ENCODE measurements around the gene F8A2. TPM values are rescaled to one million over a fixed set of nuclear protein-coding genes. Genes with fewer than 3 reads are reported as not detected.
"Not testable (repeated sequence)": the region's sequence is repeated elsewhere in the genome, so short reads cannot be mapped to it uniquely, and the experiment has no call there.

Gene F8A2
- total RNA-seq, 1 experiment from 2014 or later = not detected

- not testable (repeated sequence) for H2BK12ac ChIP-seq (ENCODE audit: insufficient read length, low read depth, low read length); H3K4me1 Mint-ChIP-seq; H3K23me2 ChIP-seq (ENCODE audit: insufficient read length, low read depth, low read length, poor library complexity, severe bottlenecking); H3K9me3 ChIP-seq (ENCODE audit: control insufficient read depth, low read depth, low read length); H3K27me3 Mint-ChIP-seq (ENCODE audit: low read depth); H3K36me3 Mint-ChIP-seq (ENCODE audit: insufficient read depth in 1 of 3, low read depth in 3 of 3); H3K56ac ChIP-seq (ENCODE audit: insufficient read length, low read depth, low read length); H3K14ac ChIP-seq (ENCODE audit: insufficient read depth, low read length); H4K91ac ChIP-seq (ENCODE audit: insufficient read length, low read depth, low read length); H3K27me3 ChIP-seq (ENCODE audit: insufficient read depth, low read length); H3K27ac Mint-ChIP-seq; H4K20me1 ChIP-seq (ENCODE audit: control insufficient read depth, insufficient read depth, insufficient read length); H2BK5ac ChIP-seq (ENCODE audit: insufficient read length, low read length); H2AK5ac ChIP-seq (ENCODE audit: insufficient read length, low read length); H2BK15ac ChIP-seq (ENCODE audit: low read depth, low read length); H3K4me2 ChIP-seq (ENCODE audit: insufficient read depth, insufficient read length, low read length); DNase-seq; H3K18ac ChIP-seq (ENCODE audit: insufficient read length, low read depth, low read length); H2AFZ ChIP-seq (ENCODE audit: low read length); H3K4me1 ChIP-seq (ENCODE audit: insufficient read depth, low read length); H3K27ac ChIP-seq (ENCODE audit: insufficient read length, low read depth, low read length); H3K9me3 Mint-ChIP-seq; H3T11ph ChIP-seq (ENCODE audit: low read length); H3K4me3 Mint-ChIP-seq; H3K79me2 ChIP-seq (ENCODE audit: insufficient read depth, low read length); H3K23ac ChIP-seq (ENCODE audit: insufficient read length, low read depth, low read length); H3K79me1 ChIP-seq (ENCODE audit: insufficient read depth, low read depth, low read length, poor library complexity, severe bottlenecking); H2BK20ac ChIP-seq (ENCODE audit: low read depth, low read length, poor library complexity, severe bottlenecking); H2BK120ac ChIP-seq (ENCODE audit: low read depth, low read length, poor library complexity, severe bottlenecking); H3K4ac ChIP-seq (ENCODE audit: low read depth, low read length); H4K5ac ChIP-seq (ENCODE audit: insufficient read length, low read depth, low read length); H3K9ac ChIP-seq (ENCODE audit: extremely low read depth, insufficient read length, low read length); H4K8ac ChIP-seq (replicated peaks; ENCODE audit: insufficient read length, low read depth, low read length)
- no CpG with 5 or more reads among the region's 7 CpGs for WGBS (ENCODE audit: extremely low coverage, insufficient read length, low lambda C conversion rate)
Observed at GRCh38 chrX:155379802-155380201, 2.1 kb upstream of the F8A2 start.

- H3K27me3 ChIP-seq (ENCODE audit: insufficient read depth, low read length); H3K79me2 ChIP-seq (ENCODE audit: insufficient read depth, low read length); H3K4me3 Mint-ChIP-seq; H2AFZ ChIP-seq (ENCODE audit: low read length); H2BK5ac ChIP-seq (ENCODE audit: insufficient read length, low read length); H4K20me1 ChIP-seq (ENCODE audit: control insufficient read depth, insufficient read depth, insufficient read length); H3K9me3 ChIP-seq (ENCODE audit: control insufficient read depth, low read depth, low read length); H3K4me1 Mint-ChIP-seq; H3K27me3 Mint-ChIP-seq (ENCODE audit: low read depth); H3K56ac ChIP-seq (ENCODE audit: insufficient read length, low read depth, low read length); H3K23ac ChIP-seq (ENCODE audit: insufficient read length, low read depth, low read length); H3K27ac Mint-ChIP-seq; H3K14ac ChIP-seq (ENCODE audit: insufficient read depth, low read length); H3K9ac ChIP-seq (ENCODE audit: extremely low read depth, insufficient read length, low read length); DNase-seq; H3K79me1 ChIP-seq (ENCODE audit: insufficient read depth, low read depth, low read length, poor library complexity, severe bottlenecking); H2BK20ac ChIP-seq (ENCODE audit: low read depth, low read length, poor library complexity, severe bottlenecking); H3K18ac ChIP-seq (ENCODE audit: insufficient read length, low read depth, low read length); H2BK15ac ChIP-seq (ENCODE audit: low read depth, low read length); H3K4me2 ChIP-seq (ENCODE audit: insufficient read depth, insufficient read length, low read length); H2AK5ac ChIP-seq (ENCODE audit: insufficient read length, low read length); H3K23me2 ChIP-seq (ENCODE audit: insufficient read length, low read depth, low read length, poor library complexity, severe bottlenecking); H2BK12ac ChIP-seq (ENCODE audit: insufficient read length, low read depth, low read length); H2BK120ac ChIP-seq (ENCODE audit: low read depth, low read length, poor library complexity, severe bottlenecking); H3K36me3 Mint-ChIP-seq (ENCODE audit: insufficient read depth in 1 of 3, low read depth in 3 of 3); H3T11ph ChIP-seq (ENCODE audit: low read length); H3K27ac ChIP-seq (ENCODE audit: insufficient read length, low read depth, low read length); H3K4me1 ChIP-seq (ENCODE audit: insufficient read depth, low read length); H3K4ac ChIP-seq (ENCODE audit: low read depth, low read length); H4K5ac ChIP-seq (ENCODE audit: insufficient read length, low read depth, low read length); H4K8ac ChIP-seq (replicated peaks; ENCODE audit: insufficient read length, low read depth, low read length); H4K91ac ChIP-seq (ENCODE audit: insufficient read length, low read depth, low read length): not testable (repeated sequence)
- peaks cover 11% of the 10 kb centered on the region in 2 experiments for H3K9me3 Mint-ChIP-seq
- no CpG with 5 or more reads among the region's 64 CpGs for WGBS (ENCODE audit: extremely low coverage, insufficient read length, low lambda C conversion rate)
Observed at GRCh38 chrX:155382529-155382967, 653 bp downstream of the F8A2 start.

All from H9 (cell line).